HG03159 (cell line): ENCODE measurements around the gene SV2B.
"Not testable (repeated sequence)": the region's sequence is repeated elsewhere in the genome, so short reads cannot be mapped to it uniquely, and the experiment has no call there.

Source experiments
- ATAC-seq: cut with Tn5 transposase; IDR thresholded peaks from one replicate; pipeline ENCODE4 v1.9.1; 2021; ENCODE audit warnings: mild to moderate bottlenecking, moderate library complexity; ENCODE audit not compliant: unreplicated experiment

The SV2B gene, protein sequence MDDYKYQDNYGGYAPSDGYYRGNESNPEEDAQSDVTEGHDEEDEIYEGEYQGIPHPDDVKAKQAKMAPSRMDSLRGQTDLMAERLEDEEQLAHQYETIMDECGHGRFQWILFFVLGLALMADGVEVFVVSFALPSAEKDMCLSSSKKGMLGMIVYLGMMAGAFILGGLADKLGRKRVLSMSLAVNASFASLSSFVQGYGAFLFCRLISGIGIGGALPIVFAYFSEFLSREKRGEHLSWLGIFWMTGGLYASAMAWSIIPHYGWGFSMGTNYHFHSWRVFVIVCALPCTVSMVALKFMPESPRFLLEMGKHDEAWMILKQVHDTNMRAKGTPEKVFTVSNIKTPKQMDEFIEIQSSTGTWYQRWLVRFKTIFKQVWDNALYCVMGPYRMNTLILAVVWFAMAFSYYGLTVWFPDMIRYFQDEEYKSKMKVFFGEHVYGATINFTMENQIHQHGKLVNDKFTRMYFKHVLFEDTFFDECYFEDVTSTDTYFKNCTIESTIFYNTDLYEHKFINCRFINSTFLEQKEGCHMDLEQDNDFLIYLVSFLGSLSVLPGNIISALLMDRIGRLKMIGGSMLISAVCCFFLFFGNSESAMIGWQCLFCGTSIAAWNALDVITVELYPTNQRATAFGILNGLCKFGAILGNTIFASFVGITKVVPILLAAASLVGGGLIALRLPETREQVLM

GRCh38 chr15:91099995-91100813, at the start of gene SV2B:
Gene SV2B, plus strand, starts transcription at chr15:91100257. Its CDS starts 126,007 bp downstream, at chr15:91226264.
- ATAC-seq = peak; percentile 49

DNA sequence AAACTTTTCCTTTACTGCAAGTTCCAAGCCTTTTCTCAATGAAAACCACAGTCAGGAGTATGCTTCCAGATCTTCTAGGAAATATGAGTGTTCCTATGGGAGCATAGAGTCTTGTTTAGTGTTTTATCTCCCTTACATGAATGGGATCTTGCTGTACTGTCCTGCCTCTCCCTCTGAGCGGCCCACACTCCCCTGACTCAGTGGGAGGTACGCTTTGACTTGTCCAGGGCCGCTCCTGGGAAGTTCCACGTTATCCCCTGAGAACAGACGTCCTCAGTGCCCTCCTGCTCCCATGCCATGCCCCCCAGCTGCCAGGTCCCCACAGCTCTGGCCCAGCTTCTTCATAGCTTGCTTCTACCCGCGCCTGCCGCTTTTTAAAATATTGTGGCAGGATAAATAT, 48.8 kb upstream of the SV2B start:
- no peak for ATAC-seq

- ATAC-seq = no peak
Measured at GRCh38 chr15:91054816-91055215, 45.2 kb upstream of the SV2B start.

- peak; percentile 60 for ATAC-seq
Measured at GRCh38 chr15:91055548-91056331, 44.3 kb upstream of the SV2B start.

DNA sequence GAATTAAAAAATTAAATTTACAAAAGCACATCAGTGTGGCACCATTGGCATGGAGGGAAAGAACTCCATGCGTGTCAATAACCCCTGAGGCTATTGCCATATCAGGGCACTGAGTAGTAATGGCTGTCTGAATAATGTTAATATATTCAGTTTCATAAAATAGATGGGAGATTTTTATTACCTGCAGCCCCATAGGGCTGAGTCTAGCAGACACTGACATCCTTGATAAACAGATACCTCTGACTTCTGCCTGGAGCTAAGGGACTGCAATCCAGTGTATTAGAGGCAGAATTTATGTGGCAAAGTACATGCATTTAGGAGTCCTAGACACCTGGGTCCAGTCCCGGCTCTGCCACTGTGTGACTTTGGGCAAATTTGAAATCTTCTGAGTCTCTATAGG, 38.8 kb upstream of the SV2B start:
- no peak for ATAC-seq

DNA sequence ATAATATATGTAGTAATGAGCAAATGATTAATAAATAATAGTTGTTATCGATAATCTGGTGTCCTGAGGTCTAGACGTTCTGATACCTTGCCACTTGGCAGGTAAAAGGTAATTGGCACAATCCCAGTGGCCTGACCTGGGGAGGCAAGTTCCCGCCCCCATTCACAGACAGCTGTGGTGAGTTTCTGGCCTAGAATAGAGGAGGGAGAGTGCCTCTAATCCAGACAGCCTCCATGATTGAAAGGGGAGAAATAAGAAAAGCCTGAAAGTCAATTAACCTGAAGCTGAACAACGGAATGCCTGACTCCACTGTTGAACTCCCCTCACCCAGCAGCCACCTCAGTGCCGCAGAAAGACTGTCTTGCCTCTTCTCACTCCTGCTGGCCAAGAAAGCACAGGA, 38.1 kb upstream of the SV2B start:
- no peak for ATAC-seq

DNA sequence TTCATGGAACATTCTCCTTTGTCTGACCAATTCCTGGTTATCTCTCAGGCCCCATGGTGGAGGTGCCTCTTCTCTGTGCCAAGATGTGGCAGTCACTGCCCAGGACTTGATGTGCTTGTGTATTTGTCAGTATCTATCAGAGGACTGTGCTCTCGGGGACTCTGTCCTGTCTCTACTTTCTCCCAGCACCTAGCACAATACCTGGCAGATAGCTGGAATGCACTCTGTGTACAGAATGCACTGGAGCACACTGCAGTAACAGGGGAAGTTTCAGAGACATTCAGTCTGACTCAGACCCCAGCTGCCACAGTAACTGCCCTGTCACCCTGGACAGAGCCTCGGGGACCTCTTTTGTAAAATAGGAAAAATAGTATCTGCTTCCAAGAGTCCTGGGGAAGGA, 34.6 kb upstream of the SV2B start:
- ATAC-seq = no peak

GRCh38 chr15:91067036-91067435, 33.0 kb upstream of the SV2B start:
- ATAC-seq = no peak

DNA sequence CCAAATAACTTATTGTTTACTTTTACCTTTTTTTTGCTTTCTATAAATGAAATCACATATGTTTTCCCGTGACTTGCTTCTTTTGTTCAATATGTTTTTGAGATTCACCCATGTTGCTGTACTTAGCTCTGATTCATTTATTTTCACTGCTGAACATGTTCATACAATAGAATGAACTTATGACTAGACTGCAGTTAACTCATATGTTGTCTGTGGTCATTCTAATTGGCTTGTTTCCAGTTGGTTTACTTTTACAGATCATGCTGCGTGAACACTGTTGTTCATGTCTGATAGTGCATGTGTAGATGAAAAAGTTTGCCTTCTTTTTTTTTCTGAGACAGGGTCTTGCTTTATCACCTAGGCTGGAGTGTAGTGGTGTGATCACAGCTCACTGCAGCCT, 31.6 kb upstream of the SV2B start:
- ATAC-seq = no peak

DNA sequence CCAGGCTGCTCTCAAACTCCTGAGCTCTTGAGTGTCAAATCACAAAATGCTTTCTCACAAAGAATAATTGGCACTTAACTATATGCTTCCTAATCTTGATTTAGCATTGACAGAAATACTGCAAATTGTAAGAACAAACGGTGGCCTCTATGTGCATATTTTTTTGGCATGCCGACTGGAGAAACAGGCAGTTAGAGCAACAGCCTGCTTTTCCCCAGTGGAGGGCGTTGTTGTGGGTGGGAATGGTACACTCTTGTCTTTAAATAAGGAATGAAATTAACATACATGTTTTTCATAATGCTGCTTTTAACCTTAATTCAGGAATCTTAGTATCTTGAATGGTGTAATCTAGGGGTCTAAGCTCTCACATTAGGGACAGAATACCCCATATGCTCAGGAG, 31.1 kb upstream of the SV2B start:
- ATAC-seq = no peak

DNA sequence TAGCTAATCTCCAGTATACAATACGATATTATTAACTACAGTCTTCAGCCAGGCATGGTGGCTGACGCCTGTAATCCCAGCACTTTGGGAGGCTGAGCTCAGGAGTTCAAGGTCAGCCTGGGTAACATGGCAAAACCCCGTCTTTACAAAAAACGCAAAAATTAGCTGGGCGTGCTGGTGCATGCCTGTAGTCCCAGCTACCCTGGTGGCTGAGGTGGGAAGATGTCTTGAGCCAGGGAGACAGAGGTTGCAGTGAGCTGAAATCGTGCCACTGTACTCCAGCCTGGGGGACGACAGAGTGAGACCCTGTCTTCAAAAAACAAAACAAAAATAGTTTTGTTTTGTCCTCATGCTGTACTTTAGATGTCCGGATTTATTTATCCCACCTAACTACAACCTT, 29.2 kb upstream of the SV2B start:
- no peak for ATAC-seq

DNA sequence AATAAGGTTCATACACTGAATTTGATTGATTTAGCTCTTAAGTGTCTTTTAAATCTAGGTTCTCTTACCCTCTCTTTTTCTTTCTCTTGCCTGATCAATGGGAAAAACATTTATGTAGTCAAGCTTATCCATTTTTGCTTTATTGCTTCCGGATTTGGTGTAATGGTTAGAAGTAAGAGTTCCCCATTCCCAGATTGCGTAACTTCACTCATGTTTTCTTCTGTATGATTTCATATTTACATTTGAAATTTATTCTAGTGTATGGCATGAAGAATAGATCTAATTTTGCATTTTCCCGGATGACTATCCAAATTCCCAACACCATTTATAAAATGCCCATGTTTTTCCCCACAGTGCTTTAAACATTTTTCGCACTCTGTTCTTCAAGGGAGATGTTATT, 27.9 kb upstream of the SV2B start:
- ATAC-seq = no peak

- no peak for ATAC-seq
Measured at GRCh38 chr15:91073077-91073476, 27.0 kb upstream of the SV2B start.

DNA sequence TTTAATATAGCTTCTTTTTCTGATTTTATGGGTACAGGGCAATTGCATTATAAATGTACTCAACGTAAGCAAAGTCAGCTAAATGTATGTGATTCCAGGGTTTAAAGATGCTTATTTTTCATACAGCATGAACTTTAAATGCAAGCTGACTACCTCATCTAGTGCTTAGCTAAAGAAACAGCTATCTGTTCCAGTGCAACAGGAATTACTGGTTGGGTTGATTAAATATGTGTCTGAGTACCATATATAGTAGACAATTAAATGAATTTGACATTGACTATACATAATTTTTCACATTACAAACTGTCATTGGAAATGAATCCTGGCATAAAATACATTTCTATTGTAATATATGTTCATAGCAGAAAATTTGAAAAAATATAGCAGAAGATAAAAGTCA, 26.3 kb upstream of the SV2B start:
- ATAC-seq = no peak

GRCh38 chr15:91075739-91076138, 24.3 kb upstream of the SV2B start:
- ATAC-seq = no peak

GRCh38 chr15:91077029-91077428, 23.0 kb upstream of the SV2B start:
- no peak for ATAC-seq

GRCh38 chr15:91093866-91094265, 6.2 kb upstream of the SV2B start:
- not testable (repeated sequence) for ATAC-seq

GRCh38 chr15:91098451-91098850, 1.6 kb upstream of the SV2B start:
- ATAC-seq = no peak

DNA sequence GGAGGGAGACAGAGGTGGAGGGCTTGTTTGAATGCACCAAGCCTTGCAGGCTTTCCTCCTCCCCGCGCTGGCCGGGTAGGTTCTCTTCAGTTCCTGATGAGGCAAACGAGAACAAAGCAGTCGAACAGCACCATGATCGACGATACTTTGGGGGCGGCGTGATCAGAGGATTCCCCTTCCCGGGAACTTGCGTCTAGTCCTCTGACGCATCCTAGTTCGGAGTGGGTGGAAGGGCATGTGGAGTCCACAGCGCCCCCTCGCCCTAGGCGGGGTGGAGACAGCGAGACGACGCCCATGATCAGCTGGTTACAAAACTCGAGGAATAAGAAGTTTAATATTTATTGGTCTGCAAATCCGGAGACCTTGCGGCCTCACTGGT, 452 bp upstream of the SV2B start:
- ATAC-seq = peak; percentile 14

GRCh38 chr15:91100814-91101607, 954 bp downstream of the SV2B start:
- no peak for ATAC-seq
